Keratinocyte (primary cell): ENCODE data around the gene LVRN.
"Not testable (repeated sequence)": the region's sequence is repeated elsewhere in the genome, so short reads cannot be mapped to it uniquely, and the experiment has no call there.

Source experiments
- EZH2 ChIP-seq: IDR thresholded peaks from one replicate; pipeline ENCODE4 v1.6.1; 2012; ENCODE audit warnings: inconsistent platforms, mild to moderate bottlenecking, low read length, moderate library complexity
- TF ChIP-seq, protein P1 (sequence below), 3 experiments: IDR thresholded peaks in 1 of 3; conservative IDR thresholded peaks in 1 of 3; optimal IDR thresholded peaks in 1 of 3; 2 replicates in 2 of 3; 3 replicates in 1 of 3; pipeline versions ENCODE3 to v1.5.1; 2011; ENCODE audit warnings: low read length in 3 of 3, mild to moderate bottlenecking in 3 of 3, moderate library complexity in 2 of 3, control low read depth in 1 of 3, inconsistent platforms in 1 of 3; ENCODE audit not compliant: insufficient read depth in 2 of 3; ENCODE audit errors: extremely low read depth in 1 of 3

DNA sequence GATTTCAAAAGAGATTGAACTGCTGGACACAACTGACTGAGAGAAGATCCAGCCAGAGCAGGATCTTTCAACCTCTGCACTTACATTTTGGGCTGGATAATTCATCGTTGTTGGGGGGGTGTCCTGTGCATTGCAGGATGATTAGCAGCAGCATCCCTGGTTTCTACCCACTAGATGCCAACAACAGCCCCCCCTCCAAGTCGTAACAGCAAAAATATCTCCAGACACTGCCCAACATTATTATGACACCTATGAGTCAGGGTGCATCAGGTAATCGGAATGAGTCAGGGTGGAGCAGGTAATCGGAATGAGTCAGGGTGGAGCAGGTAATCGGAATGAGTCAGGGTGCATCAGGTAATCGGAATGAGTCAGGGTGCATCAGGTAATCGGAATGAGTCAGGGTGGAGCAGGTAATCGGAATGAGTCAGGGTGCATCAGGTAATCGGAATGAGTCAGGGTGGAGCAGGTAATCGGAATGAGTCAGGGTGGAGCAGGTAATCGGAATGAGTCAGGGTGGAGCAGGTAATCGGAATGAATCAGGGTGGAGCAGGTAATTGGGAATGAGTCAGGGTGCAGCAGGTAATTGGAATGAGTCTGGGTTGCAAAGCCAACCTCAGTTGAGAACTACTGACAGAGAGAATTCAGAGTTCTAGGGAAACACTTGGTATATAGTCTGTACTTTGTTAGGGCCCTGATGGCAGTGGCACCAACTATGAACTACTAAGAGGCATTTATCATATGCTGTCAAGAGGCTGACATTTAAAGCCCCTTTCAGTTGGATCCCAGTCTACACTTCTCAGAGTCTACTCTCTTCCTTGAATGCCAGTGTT lies 33.5 kb upstream of the LVRN start:
- TF ChIP-seq, protein P1, sequence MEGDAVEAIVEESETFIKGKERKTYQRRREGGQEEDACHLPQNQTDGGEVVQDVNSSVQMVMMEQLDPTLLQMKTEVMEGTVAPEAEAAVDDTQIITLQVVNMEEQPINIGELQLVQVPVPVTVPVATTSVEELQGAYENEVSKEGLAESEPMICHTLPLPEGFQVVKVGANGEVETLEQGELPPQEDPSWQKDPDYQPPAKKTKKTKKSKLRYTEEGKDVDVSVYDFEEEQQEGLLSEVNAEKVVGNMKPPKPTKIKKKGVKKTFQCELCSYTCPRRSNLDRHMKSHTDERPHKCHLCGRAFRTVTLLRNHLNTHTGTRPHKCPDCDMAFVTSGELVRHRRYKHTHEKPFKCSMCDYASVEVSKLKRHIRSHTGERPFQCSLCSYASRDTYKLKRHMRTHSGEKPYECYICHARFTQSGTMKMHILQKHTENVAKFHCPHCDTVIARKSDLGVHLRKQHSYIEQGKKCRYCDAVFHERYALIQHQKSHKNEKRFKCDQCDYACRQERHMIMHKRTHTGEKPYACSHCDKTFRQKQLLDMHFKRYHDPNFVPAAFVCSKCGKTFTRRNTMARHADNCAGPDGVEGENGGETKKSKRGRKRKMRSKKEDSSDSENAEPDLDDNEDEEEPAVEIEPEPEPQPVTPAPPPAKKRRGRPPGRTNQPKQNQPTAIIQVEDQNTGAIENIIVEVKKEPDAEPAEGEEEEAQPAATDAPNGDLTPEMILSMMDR (optimal IDR thresholded peaks at IDR 0.05 in 1 of 3, IDR thresholded peaks at IDR 0.05 in 1 of 3, conservative IDR thresholded peaks at IDR 0.05 in 1 of 3; ENCODE audit: extremely low read depth in 1 of 3, insufficient read depth in 2 of 3, low read length in 3 of 3) = not testable (repeated sequence)
- TF ChIP-seq EZH2 = not testable (repeated sequence)
